DOHH2 (cell line): ENCODE results near the gene PCDHB7.
"Not testable (repeated sequence)": the region's sequence is repeated elsewhere in the genome, so short reads cannot be mapped to it uniquely, and the experiment has no call there.

ENCODE experiments used
- CTCF ChIP-seq: fragments of 200-600 bp; sonication (generic); IDR thresholded peaks from one replicate; pipeline ENCODE4 v1.5.1; 2014; ENCODE audit warnings: antibody characterized with exemption, mild to moderate bottlenecking, low read depth, low read length; ENCODE audit not compliant: poor library complexity, severe bottlenecking
- EZH2phosphoT487 ChIP-seq: fragments of 200-600 bp; sonication (generic); IDR thresholded peaks from 2 replicates; pipeline ENCODE4 v1.6.1; 2017; ENCODE audit warnings: borderline replicate concordance, mild to moderate bottlenecking, antibody characterized with exemption, low read length, moderate library complexity, mixed read lengths

- TF ChIP-seq CTCF, EZH2phosphoT487: not testable (repeated sequence)
Observed at GRCh38 chr5:141179371-141179770, 6.9 kb downstream of the PCDHB7 start.
